ENCODE measurements around the gene RNF213.

DNA sequence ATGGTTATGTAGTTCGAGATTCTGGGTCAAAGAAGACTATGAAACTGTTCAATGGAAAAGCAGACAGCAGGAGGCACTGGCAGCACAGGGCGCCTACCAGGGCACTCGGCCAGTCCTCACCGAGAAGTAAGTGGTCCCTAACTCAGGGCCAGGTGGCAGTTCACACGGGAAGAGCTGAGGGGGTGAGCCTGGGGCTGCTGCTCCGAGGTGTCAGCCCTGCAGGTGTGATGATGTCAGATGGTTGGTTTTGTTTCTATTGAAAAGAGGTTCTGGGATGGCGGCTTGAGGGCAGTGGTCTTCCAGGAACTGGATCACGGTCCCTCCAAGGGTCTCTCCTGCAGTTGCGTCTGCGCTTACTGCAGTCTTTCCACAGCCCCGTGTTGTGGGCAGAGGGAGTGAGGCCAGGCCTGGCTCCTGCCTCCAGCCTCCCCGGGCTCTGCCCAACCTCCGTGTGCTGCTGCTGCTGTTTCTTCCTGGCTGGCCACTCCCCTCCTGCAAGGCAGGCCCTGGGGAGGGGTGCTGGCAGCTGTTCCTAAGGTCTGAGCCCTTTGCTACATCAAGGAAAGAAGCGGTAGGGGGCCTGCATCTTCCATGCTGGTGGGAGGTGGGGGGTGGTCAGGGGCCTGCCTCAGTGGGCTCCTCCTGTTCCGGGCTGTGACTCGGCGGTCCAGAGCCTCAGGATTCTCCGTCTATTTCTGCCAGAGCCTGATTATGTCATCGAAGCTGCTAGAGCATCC, 22.6 kb downstream of the RNF213 start:
- TF ChIP-seq, protein P1, sequence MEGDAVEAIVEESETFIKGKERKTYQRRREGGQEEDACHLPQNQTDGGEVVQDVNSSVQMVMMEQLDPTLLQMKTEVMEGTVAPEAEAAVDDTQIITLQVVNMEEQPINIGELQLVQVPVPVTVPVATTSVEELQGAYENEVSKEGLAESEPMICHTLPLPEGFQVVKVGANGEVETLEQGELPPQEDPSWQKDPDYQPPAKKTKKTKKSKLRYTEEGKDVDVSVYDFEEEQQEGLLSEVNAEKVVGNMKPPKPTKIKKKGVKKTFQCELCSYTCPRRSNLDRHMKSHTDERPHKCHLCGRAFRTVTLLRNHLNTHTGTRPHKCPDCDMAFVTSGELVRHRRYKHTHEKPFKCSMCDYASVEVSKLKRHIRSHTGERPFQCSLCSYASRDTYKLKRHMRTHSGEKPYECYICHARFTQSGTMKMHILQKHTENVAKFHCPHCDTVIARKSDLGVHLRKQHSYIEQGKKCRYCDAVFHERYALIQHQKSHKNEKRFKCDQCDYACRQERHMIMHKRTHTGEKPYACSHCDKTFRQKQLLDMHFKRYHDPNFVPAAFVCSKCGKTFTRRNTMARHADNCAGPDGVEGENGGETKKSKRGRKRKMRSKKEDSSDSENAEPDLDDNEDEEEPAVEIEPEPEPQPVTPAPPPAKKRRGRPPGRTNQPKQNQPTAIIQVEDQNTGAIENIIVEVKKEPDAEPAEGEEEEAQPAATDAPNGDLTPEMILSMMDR (IDR thresholded peaks at IDR 0.05 in 2 of 3, conservative IDR thresholded peaks at IDR 0.05 in 1 of 3; ENCODE audit: borderline replicate concordance in 1 of 3, insufficient read depth in 1 of 3, low read depth in 2 of 3, low read length in 2 of 3) = no peak
- TF ChIP-seq RAD21 (IDR thresholded peaks at IDR 0.05; ENCODE audit: low read depth) (no peak), EZH2phosphoT487 (IDR thresholded peaks at IDR 0.05; ENCODE audit: borderline replicate concordance) (no peak), POLR2A (IDR thresholded peaks at IDR 0.05; ENCODE audit: borderline replicate concordance, extremely low read depth, insufficient read depth, insufficient read length) (no peak), SIN3A (IDR thresholded peaks at IDR 0.05; ENCODE audit: low read depth) (no peak)
